Karpas-422 (cell line): Measurements from ENCODE around the gene CFAP206. TPM values are rescaled to one million over a fixed set of nuclear protein-coding genes. Genes with fewer than 3 reads are reported as not detected.

Source experiments
- small RNA-seq: library from RNA; depleted of rRNA; stranded (forward); fragments of <200 nt; gene quantifications from one replicate; pipeline ENCODE3, GENCODE V24; 2014
- total RNA-seq: library from RNA; depleted of rRNA; stranded (reverse); fragments of >200 nt; shearing (Covaris generic); gene quantifications from 2 replicates; pipeline ENCODE4 v1.2.3, GENCODE V29; 2014; ENCODE audit warnings: low replicate concordance; rRNA removed

CFAP206 gene
- total RNA-seq, 1 experiment from 2014 or later: 1.8 TPM

Small RNA genes within 50 kb of the gene (small RNA-seq; reads per million reads assigned to genes)
- not detected for gene AL049697.2
- not detected for gene RNU6-444P

Other genes starting within 250 kb of the CFAP206 start
- gene SMIM8, start 85.4 kb upstream of the CFAP206 start, total RNA-seq: 14.2 and 15.2 TPM in 2 replicates
- not detected in 2 replicates for gene GJB7, start 78.7 kb upstream of the CFAP206 start, total RNA-seq
- gene C6orf163, start 63.2 kb upstream of the CFAP206 start, total RNA-seq: 3.1 and 3.8 TPM in 2 replicates
- 13.1 and 31.6 TPM in 2 replicates for gene SLC35A1, start 65.0 kb downstream of the CFAP206 start, total RNA-seq
- gene RARS2, start 182.0 kb downstream of the CFAP206 start, total RNA-seq: 15.9 and 27.7 TPM in 2 replicates
- 21.1 and 50.9 TPM in 2 replicates for gene ORC3, start 182.2 kb downstream of the CFAP206 start, total RNA-seq